Measurements from ENCODE around the gene LDB3. TPM values are rescaled to one million over a fixed set of nuclear protein-coding genes. Genes with fewer than 3 reads are reported as not detected.
A peak's percentile ranks its signal among the peaks of the same experiment; 100 is the strongest.

The LDB3 gene
- total and polyA plus RNA-seq, 4 donors, result 11.0 to 132 (median 50.2) TPM

GRCh38 chr10:86768412-86769062 is 100.2 kb downstream of the LDB3 start:
- peak overlapping the region in 1 of 2 donors; percentile 14 for H3K27ac ChIP-seq (ENCODE audit: low read depth in 1 of 2, low read length in 2 of 2)
- no peak for DNase-seq
- H3K4me3 ChIP-seq (ENCODE audit: low read length in 2 of 2), result no peak overlapping the region
- H3K36me3 ChIP-seq (ENCODE audit: control insufficient read depth in 1 of 2, insufficient read depth in 2 of 2, low read length in 1 of 2), result no peaks in the 10 kb centered on the region
- H3K4me1 ChIP-seq (ENCODE audit: control insufficient read depth in 1 of 2, insufficient read depth in 2 of 2, low read length in 2 of 2), result peaks cover 5 to 7% of the 10 kb centered on the region in 2 donors
- intact Hi-C loops (cut with DNase I), result no loop called here
- H3K27me3 ChIP-seq (ENCODE audit: control insufficient read depth in 1 of 2, insufficient read depth in 2 of 2, low read length in 1 of 2), result no peaks in the 10 kb centered on the region
- no peaks in the 10 kb centered on the region for H3K9me3 ChIP-seq (ENCODE audit: control insufficient read depth, low read length)
- no peak for ATAC-seq (ENCODE audit: low FRiP score)
- 92 to 94% methylated on average over 1 of the region's 1 CpG for WGBS, 2 donors

- Histone ChIP-seq H3K36me3 (ENCODE audit: control insufficient read depth in 1 of 2, insufficient read depth in 2 of 2, low read length in 1 of 2) (no peaks in the 10 kb centered on the region), H3K27me3 (ENCODE audit: control insufficient read depth in 1 of 2, insufficient read depth in 2 of 2, low read length in 1 of 2) (no peaks in the 10 kb centered on the region), H3K27ac (ENCODE audit: low read depth in 1 of 2, low read length in 2 of 2) (no peak overlapping the region), H3K4me3 (ENCODE audit: low read length in 2 of 2) (no peak overlapping the region), H3K9me3 (ENCODE audit: control insufficient read depth, low read length) (no peaks in the 10 kb centered on the region), H3K4me1 (ENCODE audit: control insufficient read depth in 1 of 2, insufficient read depth in 2 of 2, low read length in 2 of 2) (peaks cover 2 to 8% of the 10 kb centered on the region in 2 donors)
- DNase-seq (peak in 1 of 2 donors; percentile 42), ATAC-seq (ENCODE audit: low FRiP score) (no peak)
- 89 to 91% methylated on average over 10 of the region's 10 CpGs for WGBS, 2 donors
- intact Hi-C loops (cut with DNase I), result no loop called here
Observed at GRCh38 chr10:86769991-86770390, 101.7 kb downstream of the LDB3 start.

GRCh38 chr10:86770412-86770960 is 102.2 kb downstream of the LDB3 start:
- DNase-seq (no peak), ATAC-seq (ENCODE audit: low FRiP score) (no peak)
- H3K4me3 ChIP-seq (ENCODE audit: low read length in 2 of 2), result no peak overlapping the region
- 41 to 44% methylated on average over 2 of the region's 2 CpGs for WGBS, 2 donors
- H3K4me1 ChIP-seq (ENCODE audit: control insufficient read depth in 1 of 2, insufficient read depth in 2 of 2, low read length in 2 of 2), result peaks cover 5 to 8% of the 10 kb centered on the region in 2 donors
- no peaks in the 10 kb centered on the region for H3K36me3 ChIP-seq (ENCODE audit: control insufficient read depth in 1 of 2, insufficient read depth in 2 of 2, low read length in 1 of 2)
- H3K27ac ChIP-seq (ENCODE audit: low read depth in 1 of 2, low read length in 2 of 2), result no peak overlapping the region
- H3K9me3 ChIP-seq (ENCODE audit: control insufficient read depth, low read length), result no peaks in the 10 kb centered on the region
- intact Hi-C loops (cut with DNase I), result no loop called here
- H3K27me3 ChIP-seq (ENCODE audit: control insufficient read depth in 1 of 2, insufficient read depth in 2 of 2, low read length in 1 of 2), result no peaks in the 10 kb centered on the region

- Histone ChIP-seq H3K4me1 (ENCODE audit: control insufficient read depth in 1 of 2, insufficient read depth in 2 of 2, low read length in 2 of 2) (peaks cover 5% of the 10 kb centered on the region in 2 donors), H3K4me3 (ENCODE audit: low read length in 2 of 2) (no peak overlapping the region), H3K27me3 (ENCODE audit: control insufficient read depth in 1 of 2, insufficient read depth in 2 of 2, low read length in 1 of 2) (no peaks in the 10 kb centered on the region), H3K36me3 (ENCODE audit: control insufficient read depth in 1 of 2, insufficient read depth in 2 of 2, low read length in 1 of 2) (no peaks in the 10 kb centered on the region), H3K9me3 (ENCODE audit: control insufficient read depth, low read length) (no peaks in the 10 kb centered on the region), H3K27ac (ENCODE audit: low read depth in 1 of 2, low read length in 2 of 2) (no peak overlapping the region)
- ATAC-seq (ENCODE audit: low FRiP score), result no peak
- no peak for DNase-seq
- intact Hi-C loops (cut with DNase I), result no loop called here
- 21 to 30% methylated on average over 6 of the region's 6 CpGs for WGBS, 2 donors
Observed at GRCh38 chr10:86773498-86773897, 105.2 kb downstream of the LDB3 start.

GRCh38 chr10:86775056-86775869 is 107.0 kb downstream of the LDB3 start:
- H3K4me3 ChIP-seq (ENCODE audit: low read length in 2 of 2), result no peak overlapping the region
- WGBS, 2 donors, result 47 to 52% methylated on average over 6 of the region's 6 CpGs
- H3K27me3 ChIP-seq (ENCODE audit: control insufficient read depth in 1 of 2, insufficient read depth in 2 of 2, low read length in 1 of 2), result no peaks in the 10 kb centered on the region
- intact Hi-C loops (cut with DNase I), result no loop called here
- no peaks in the 10 kb centered on the region for H3K9me3 ChIP-seq (ENCODE audit: control insufficient read depth, low read length)
- peak overlapping the region in 1 of 2 donors; percentile 33 for H3K27ac ChIP-seq (ENCODE audit: low read depth in 1 of 2, low read length in 2 of 2)
- no peaks in the 10 kb centered on the region for H3K36me3 ChIP-seq (ENCODE audit: control insufficient read depth in 1 of 2, insufficient read depth in 2 of 2, low read length in 1 of 2)
- DNase-seq, result no peak
- H3K4me1 ChIP-seq (ENCODE audit: control insufficient read depth in 1 of 2, insufficient read depth in 2 of 2, low read length in 2 of 2), result peaks cover 5 to 6% of the 10 kb centered on the region in 2 donors
- no peak for ATAC-seq (ENCODE audit: low FRiP score)

GRCh38 chr10:86775870-86776180 is 107.5 kb downstream of the LDB3 start:
- Histone ChIP-seq H3K27ac (ENCODE audit: low read depth in 1 of 2, low read length in 2 of 2) (peak overlapping the region in 1 of 2 donors; percentile 33), H3K27me3 (ENCODE audit: control insufficient read depth in 1 of 2, insufficient read depth in 2 of 2, low read length in 1 of 2) (no peaks in the 10 kb centered on the region), H3K36me3 (ENCODE audit: control insufficient read depth in 1 of 2, insufficient read depth in 2 of 2, low read length in 1 of 2) (no peaks in the 10 kb centered on the region), H3K9me3 (ENCODE audit: control insufficient read depth, low read length) (no peaks in the 10 kb centered on the region), H3K4me3 (ENCODE audit: low read length in 2 of 2) (no peak overlapping the region), H3K4me1 (ENCODE audit: control insufficient read depth in 1 of 2, insufficient read depth in 2 of 2, low read length in 2 of 2) (peaks cover 4 to 6% of the 10 kb centered on the region in 2 donors)
- DNase-seq (no peak), ATAC-seq (ENCODE audit: low FRiP score) (no peak)
- intact Hi-C loops (cut with DNase I), result no loop called here
- 31 to 32% methylated on average over 3 of the region's 3 CpGs for WGBS, 2 donors

GRCh38 chr10:86779220-86780017 is 111.1 kb downstream of the LDB3 start:
- 50 to 61% methylated on average over 5 of the region's 5 CpGs for WGBS, 2 donors
- intact Hi-C loops (cut with DNase I), result no loop called here
- Histone ChIP-seq H3K36me3 (ENCODE audit: control insufficient read depth in 1 of 2, insufficient read depth in 2 of 2, low read length in 1 of 2) (no peaks in the 10 kb centered on the region), H3K4me3 (ENCODE audit: low read length in 2 of 2) (no peak overlapping the region), H3K4me1 (ENCODE audit: control insufficient read depth in 1 of 2, insufficient read depth in 2 of 2, low read length in 2 of 2) (peaks cover 2 to 6% of the 10 kb centered on the region in 2 donors), H3K27me3 (ENCODE audit: control insufficient read depth in 1 of 2, insufficient read depth in 2 of 2, low read length in 1 of 2) (no peaks in the 10 kb centered on the region), H3K27ac (ENCODE audit: low read depth in 1 of 2, low read length in 2 of 2) (peak overlapping the region; percentile 23 to 28), H3K9me3 (ENCODE audit: control insufficient read depth, low read length) (no peaks in the 10 kb centered on the region)
- DNase-seq, result no peak
- no peak for ATAC-seq (ENCODE audit: low FRiP score)

GRCh38 chr10:86782701-86783418 is 114.5 kb downstream of the LDB3 start:
- H3K9me3 ChIP-seq (ENCODE audit: control insufficient read depth, low read length), result no peaks in the 10 kb centered on the region
- H3K4me3 ChIP-seq (ENCODE audit: low read length in 2 of 2), result no peak overlapping the region
- 85 to 88% methylated on average over 1 of the region's 1 CpG for WGBS, 2 donors
- H3K27ac ChIP-seq (ENCODE audit: low read depth in 1 of 2, low read length in 2 of 2), result no peak overlapping the region
- peaks cover 5 to 10% of the 10 kb centered on the region in 2 donors for H3K4me1 ChIP-seq (ENCODE audit: control insufficient read depth in 1 of 2, insufficient read depth in 2 of 2, low read length in 2 of 2)
- no peaks in the 10 kb centered on the region for H3K27me3 ChIP-seq (ENCODE audit: control insufficient read depth in 1 of 2, insufficient read depth in 2 of 2, low read length in 1 of 2)
- ATAC-seq (ENCODE audit: low FRiP score), result no peak
- DNase-seq, result no peak
- H3K36me3 ChIP-seq (ENCODE audit: control insufficient read depth in 1 of 2, insufficient read depth in 2 of 2, low read length in 1 of 2), result no peaks in the 10 kb centered on the region
- intact Hi-C loops (cut with DNase I), result no loop called here

Measured in aorta (tissue), 5 donors.